Measurements from ENCODE around the gene SRRM3. TPM values are rescaled to one million over a fixed set of nuclear protein-coding genes. Genes with fewer than 3 reads are reported as not detected.

The SRRM3 gene
- total RNA-seq, 1 donor from 2014 or later: 2.2 TPM

GRCh38 chr7:76185187-76185896 lies 16.4 kb upstream of the SRRM3 start:
- H2AFZ ChIP-seq (replicated peaks): peak overlapping the region; percentile 97
- no peaks in the 10 kb centered on the region for H4K20me1 ChIP-seq (ENCODE audit: low read depth)
- Mint-ChIP-seq H3K9me3 (no peaks in the 10 kb centered on the region), H3K27ac (peak overlapping the region; percentile 96), H3K4me3 (peak overlapping the region; percentile 57), H3K27me3 (ENCODE audit: insufficient read depth, low read depth) (peaks cover 7% of the 10 kb centered on the region), H3K4me1 (peaks cover 18% of the 10 kb centered on the region), H3K36me3 (no peaks in the 10 kb centered on the region)
- H3K4me2 ChIP-seq: peak overlapping the region; percentile 54
- no peak for TF ChIP-seq EZH2 (IDR thresholded peaks at IDR 0.05)
- TF ChIP-seq EZH2phosphoT487 (IDR thresholded peaks at IDR 0.05): no peak
- no peak for TF ChIP-seq CTCF (IDR thresholded peaks at IDR 0.05)
- H3K4me1 ChIP-seq: peaks cover 13% of the 10 kb centered on the region
- H3K27me3 ChIP-seq: no peaks in the 10 kb centered on the region
- peaks cover 17% of the 10 kb centered on the region for H3F3A ChIP-seq (ENCODE audit: low read depth)
- no peak overlapping the region for H3K4me3 ChIP-seq
- H3K27ac ChIP-seq: peak overlapping the region; percentile 73
- H3K79me2 ChIP-seq (ENCODE audit: low read depth): no peaks in the 10 kb centered on the region
- no peaks in the 10 kb centered on the region for H3K36me3 ChIP-seq
- no peaks in the 10 kb centered on the region for H3K9me3 ChIP-seq (ENCODE audit: low read depth)
- peak; percentile 72 for DNase-seq (ENCODE audit: low spot score)
- H3K9ac ChIP-seq: peak overlapping the region; percentile 10

DNA sequence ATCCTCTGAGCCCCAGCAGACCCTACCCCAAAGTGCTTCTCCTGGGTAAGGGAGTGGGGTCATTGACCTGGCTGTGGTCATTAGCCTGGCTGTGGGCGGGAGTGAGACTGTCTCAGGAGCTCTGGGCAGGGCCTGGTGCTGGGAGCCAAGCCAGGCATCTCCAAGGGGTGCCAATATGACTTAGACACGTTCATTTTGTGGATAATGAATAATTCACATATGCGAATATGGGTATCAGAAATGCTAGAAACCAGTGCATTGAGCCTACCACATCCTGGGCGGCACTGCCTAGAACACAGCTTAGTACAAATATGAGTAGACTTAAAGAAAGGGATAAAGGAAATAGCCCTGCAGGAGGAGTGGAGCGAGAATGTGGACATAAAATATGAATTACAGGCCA lies 14.4 kb upstream of the SRRM3 start:
- no peaks in the 10 kb centered on the region for H4K20me1 ChIP-seq (ENCODE audit: low read depth)
- H3K4me3 ChIP-seq: no peak overlapping the region
- no peaks in the 10 kb centered on the region for H3K9me3 ChIP-seq (ENCODE audit: low read depth)
- no peaks in the 10 kb centered on the region for H3K79me2 ChIP-seq (ENCODE audit: low read depth)
- H3K9ac ChIP-seq: no peak overlapping the region
- H3K4me1 ChIP-seq: peaks cover 13% of the 10 kb centered on the region
- Mint-ChIP-seq H3K4me3 (no peak overlapping the region), H3K27ac (no peak overlapping the region), H3K27me3 (ENCODE audit: insufficient read depth, low read depth) (peaks cover 11% of the 10 kb centered on the region), H3K9me3 (no peaks in the 10 kb centered on the region), H3K36me3 (no peaks in the 10 kb centered on the region), H3K4me1 (peaks cover 23% of the 10 kb centered on the region)
- H3K27me3 ChIP-seq: no peaks in the 10 kb centered on the region
- H3K36me3 ChIP-seq: no peaks in the 10 kb centered on the region
- H3F3A ChIP-seq (ENCODE audit: low read depth): peaks cover 17% of the 10 kb centered on the region
- H2AFZ ChIP-seq (replicated peaks): no peak overlapping the region
- no peak for TF ChIP-seq CTCF (IDR thresholded peaks at IDR 0.05)
- TF ChIP-seq EZH2phosphoT487 (IDR thresholded peaks at IDR 0.05): no peak
- TF ChIP-seq EZH2 (IDR thresholded peaks at IDR 0.05): no peak
- no peak overlapping the region for H3K4me2 ChIP-seq
- no peak for DNase-seq (ENCODE audit: low spot score)
- H3K27ac ChIP-seq: no peak overlapping the region

- no peak overlapping the region for H3K4me3 ChIP-seq
- Mint-ChIP-seq H3K4me3 (peak overlapping the region; percentile 2), H3K36me3 (no peaks in the 10 kb centered on the region), H3K9me3 (no peaks in the 10 kb centered on the region), H3K27ac (peak overlapping the region; percentile 67), H3K27me3 (ENCODE audit: insufficient read depth, low read depth) (peaks cover 14% of the 10 kb centered on the region), H3K4me1 (peaks cover 31% of the 10 kb centered on the region)
- no peak overlapping the region for H3K4me2 ChIP-seq
- no peaks in the 10 kb centered on the region for H3K27me3 ChIP-seq
- no peak for DNase-seq (ENCODE audit: low spot score)
- H2AFZ ChIP-seq (replicated peaks): no peak overlapping the region
- H4K20me1 ChIP-seq (ENCODE audit: low read depth): no peaks in the 10 kb centered on the region
- no peak overlapping the region for H3K9ac ChIP-seq
- H3K4me1 ChIP-seq: peaks cover 20% of the 10 kb centered on the region
- H3F3A ChIP-seq (ENCODE audit: low read depth): peaks cover 22% of the 10 kb centered on the region
- no peak overlapping the region for H3K27ac ChIP-seq
- no peaks in the 10 kb centered on the region for H3K36me3 ChIP-seq
- no peaks in the 10 kb centered on the region for H3K79me2 ChIP-seq (ENCODE audit: low read depth)
- no peaks in the 10 kb centered on the region for H3K9me3 ChIP-seq (ENCODE audit: low read depth)
- no peak for TF ChIP-seq EZH2phosphoT487 (IDR thresholded peaks at IDR 0.05)
- TF ChIP-seq CTCF (IDR thresholded peaks at IDR 0.05): no peak
- TF ChIP-seq EZH2 (IDR thresholded peaks at IDR 0.05): no peak
Measured at GRCh38 chr7:76189276-76189675, 12.4 kb upstream of the SRRM3 start.
